GM18498 (cell line): ENCODE data around the gene ING2.
"Not testable (repeated sequence)": the region's sequence is repeated elsewhere in the genome, so short reads cannot be mapped to it uniquely, and the experiment has no call there.

ENCODE experiments used
- ATAC-seq: cut with Tn5 transposase; IDR thresholded peaks from one replicate; pipeline ENCODE4 v1.9.1; 2021; ENCODE audit warnings: mild to moderate bottlenecking, moderate library complexity; ENCODE audit not compliant: unreplicated experiment

ING2 gene

GRCh38 chr4:183546376-183546775 lies 41.5 kb downstream of the ING2 start:
- ATAC-seq = no peak

- no peak for ATAC-seq
Observed at GRCh38 chr4:183548306-183548705, 43.4 kb downstream of the ING2 start.

GRCh38 chr4:183550345-183551093 lies 45.7 kb downstream of the ING2 start:
- no peak for ATAC-seq

- ATAC-seq = no peak
Observed at GRCh38 chr4:183552274-183553146, 47.7 kb downstream of the ING2 start.

- not testable (repeated sequence) for ATAC-seq
Observed at GRCh38 chr4:183553147-183553478, 48.3 kb downstream of the ING2 start.

- ATAC-seq = no peak
Observed at GRCh38 chr4:183553601-183554345, 48.9 kb downstream of the ING2 start.

- no peak for ATAC-seq
Observed at GRCh38 chr4:183554346-183554686, 49.5 kb downstream of the ING2 start.

- no peak for ATAC-seq
Observed at GRCh38 chr4:183554878-183555585, 50.2 kb downstream of the ING2 start.

- no peak for ATAC-seq
Observed at GRCh38 chr4:183556947-183557346, 52.1 kb downstream of the ING2 start.

GRCh38 chr4:183557611-183558010 lies 52.8 kb downstream of the ING2 start:
- no peak for ATAC-seq

- ATAC-seq = no peak
Observed at GRCh38 chr4:183558873-183559272, 54.0 kb downstream of the ING2 start.

- no peak for ATAC-seq
Observed at GRCh38 chr4:183561905-183562304, 57.0 kb downstream of the ING2 start.
